A673 (cell line): Measurements from ENCODE around the gene RPRD1B.

Experiments
- EZH2 ChIP-seq: fragments of 200-600 bp; sonication (generic); IDR thresholded peaks from 2 replicates; pipeline ENCODE4 v1.6.1; 2017; ENCODE audit warnings: borderline replicate concordance, low read depth, mild to moderate bottlenecking, mixed read lengths, antibody characterized with exemption, low read length; ENCODE audit not compliant: poor library complexity, severe bottlenecking
- TF ChIP-seq, protein P1 (sequence below): fragments of 300-800, 200-600 bp; sonication (generic); conservative IDR thresholded peaks from 2 replicates; pipeline ENCODE4 v1.5.1; 2017; ENCODE audit warnings: low read depth, mild to moderate bottlenecking, antibody characterized with exemption, low read length, moderate library complexity, mixed read lengths

DNA sequence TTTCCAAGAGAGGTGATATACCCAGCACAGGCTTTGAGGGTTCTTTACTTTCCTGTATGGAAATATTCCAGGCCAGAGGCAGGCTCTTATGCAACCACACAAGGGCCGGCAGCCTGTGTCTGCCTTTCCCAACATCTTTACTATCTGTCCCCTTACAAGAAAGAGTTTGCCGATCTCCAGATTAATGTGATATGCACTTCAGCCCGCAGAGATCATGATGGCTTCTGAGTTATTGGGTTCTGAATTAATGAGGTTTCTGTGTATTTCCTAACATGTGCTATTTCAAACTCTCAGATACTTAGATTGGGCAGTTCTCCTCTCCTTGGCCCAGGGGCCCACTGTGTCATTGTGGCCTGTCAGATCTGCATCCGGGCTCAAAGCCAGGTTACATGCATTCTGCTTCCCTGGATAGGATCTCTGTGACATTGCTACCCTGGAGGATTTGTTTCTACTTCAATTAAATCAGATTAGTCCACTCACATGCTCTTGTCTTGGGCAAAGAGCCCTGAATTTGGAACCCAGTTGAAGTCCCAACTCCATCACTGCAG is 75.0 kb downstream of the RPRD1B start:
- TF ChIP-seq, protein P1, sequence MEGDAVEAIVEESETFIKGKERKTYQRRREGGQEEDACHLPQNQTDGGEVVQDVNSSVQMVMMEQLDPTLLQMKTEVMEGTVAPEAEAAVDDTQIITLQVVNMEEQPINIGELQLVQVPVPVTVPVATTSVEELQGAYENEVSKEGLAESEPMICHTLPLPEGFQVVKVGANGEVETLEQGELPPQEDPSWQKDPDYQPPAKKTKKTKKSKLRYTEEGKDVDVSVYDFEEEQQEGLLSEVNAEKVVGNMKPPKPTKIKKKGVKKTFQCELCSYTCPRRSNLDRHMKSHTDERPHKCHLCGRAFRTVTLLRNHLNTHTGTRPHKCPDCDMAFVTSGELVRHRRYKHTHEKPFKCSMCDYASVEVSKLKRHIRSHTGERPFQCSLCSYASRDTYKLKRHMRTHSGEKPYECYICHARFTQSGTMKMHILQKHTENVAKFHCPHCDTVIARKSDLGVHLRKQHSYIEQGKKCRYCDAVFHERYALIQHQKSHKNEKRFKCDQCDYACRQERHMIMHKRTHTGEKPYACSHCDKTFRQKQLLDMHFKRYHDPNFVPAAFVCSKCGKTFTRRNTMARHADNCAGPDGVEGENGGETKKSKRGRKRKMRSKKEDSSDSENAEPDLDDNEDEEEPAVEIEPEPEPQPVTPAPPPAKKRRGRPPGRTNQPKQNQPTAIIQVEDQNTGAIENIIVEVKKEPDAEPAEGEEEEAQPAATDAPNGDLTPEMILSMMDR: no peak
- TF ChIP-seq EZH2: no peak
